MM.1S (cell line): ENCODE measurements around the gene PSMB11.

Source experiments
- DNase-seq: peaks from one replicate; pipeline ENCODE4 v3.0.0-alpha.2; 2015
- H2AFZ ChIP-seq: fragments of 300-600 bp; sonication (generic); 2 replicates; pipeline ENCODE4 v1.6.0; 2016; ENCODE audit warnings: antibody characterized with exemption, low read length
- H3F3A ChIP-seq: fragments of 300-600 bp; sonication (generic); 2 replicates; pipeline ENCODE4 v1.6.1; 2016; ENCODE audit warnings: mild to moderate bottlenecking, antibody characterized with exemption, low read length, moderate library complexity, mixed read lengths; ENCODE audit not compliant: insufficient read depth
- H3K27ac ChIP-seq: fragments of 300-600 bp; sonication (generic); 2 replicates; pipeline ENCODE4 v1.5.1; 2016; ENCODE audit warnings: mild to moderate bottlenecking, low read length
- H3K27me3 ChIP-seq: fragments of 300-600 bp; sonication (generic); replicated peaks from 2 replicates; pipeline ENCODE4 v1.6.0; 2016; ENCODE audit warnings: low read length; ENCODE audit not compliant: insufficient read depth
- H3K36me3 ChIP-seq: fragments of 300-600 bp; sonication (generic); replicated peaks from 2 replicates; pipeline ENCODE4 v1.6.1; 2016; ENCODE audit warnings: mild to moderate bottlenecking, low read length, mixed read lengths; ENCODE audit not compliant: insufficient read depth
- H3K4me1 ChIP-seq: fragments of 300-600 bp; sonication (generic); 2 replicates; pipeline ENCODE4 v1.6.1; 2016; ENCODE audit warnings: low read length, mixed read lengths
- H3K4me2 ChIP-seq: fragments of 300-600 bp; sonication (generic); 2 replicates; pipeline ENCODE4 v1.6.0; 2016; ENCODE audit warnings: low read depth, low read length
- H3K4me3 ChIP-seq: fragments of 300-600 bp; sonication (generic); 2 replicates; pipeline ENCODE4 v1.5.1; 2016; ENCODE audit warnings: low read length, mixed read lengths
- H3K79me2 ChIP-seq: fragments of 300-600 bp; sonication (generic); 2 replicates; pipeline ENCODE4 v1.6.1; 2016; ENCODE audit warnings: mixed run types, low read length, mixed read lengths
- H3K9ac ChIP-seq: fragments of 300-600 bp; sonication (generic); 2 replicates; pipeline ENCODE4 v1.6.1; 2016; ENCODE audit warnings: low read length, mixed read lengths
- H3K9me2 ChIP-seq: fragments of 300-600 bp; sonication (generic); replicated peaks from 2 replicates; pipeline ENCODE4 v1.6.1; 2016; ENCODE audit warnings: mild to moderate bottlenecking, low read length, mixed read lengths; ENCODE audit not compliant: insufficient read depth
- H3K9me3 ChIP-seq: fragments of 300-600 bp; sonication (generic); replicated peaks from 2 replicates; pipeline ENCODE4 v1.6.1; 2016; ENCODE audit warnings: mild to moderate bottlenecking, low read length, mixed read lengths; ENCODE audit not compliant: insufficient read depth
- H4K20me1 ChIP-seq: fragments of 300-600 bp; sonication (generic); 2 replicates; pipeline ENCODE4 v1.6.1; 2016; ENCODE audit warnings: mild to moderate bottlenecking, low read length, moderate library complexity, mixed read lengths; ENCODE audit not compliant: insufficient read depth
- CTCF ChIP-seq: fragments of 300-600 bp; sonication (generic); IDR thresholded peaks from 2 replicates; pipeline ENCODE4 v1.5.1; 2016; ENCODE audit warnings: antibody characterized with exemption, low read length, mixed read lengths
- EZH2 ChIP-seq: fragments of 300-600 bp; sonication (generic); optimal IDR thresholded peaks from 2 replicates; pipeline ENCODE3; 2017; ENCODE audit warnings: low read depth, mild to moderate bottlenecking, antibody characterized with exemption, low read length, mixed read lengths
- EZH2phosphoT487 ChIP-seq: fragments of 300-600 bp; sonication (generic); IDR thresholded peaks from 2 replicates; pipeline ENCODE4 v1.6.1; 2018; ENCODE audit warnings: antibody characterized with exemption, low read length

PSMB11 gene

GRCh38 chr14:23056956-23057756 is 15.1 kb downstream of the PSMB11 start, which contains the start of gene CDH24:
Gene CDH24, minus strand, starts transcription at chr14:23057520. Its CDS starts 1,787 bp downstream, at chr14:23055733.
- Histone ChIP-seq H3K27ac (no peak within 1 kb of the TSS), H3K79me2 (no peaks in the 10 kb centered on the region), H3K9ac (peak within 1 kb of the TSS; percentile 10; the same call in 1 of the 2 replicates), H3K9me3 (no peaks in the 10 kb centered on the region), H3K36me3 (no peaks in the 10 kb centered on the region), H3K9me2 (no peaks in the 10 kb centered on the region), H3K4me1 (no peaks in the 10 kb centered on the region), H3K27me3 (no peaks in the 10 kb centered on the region), H2AFZ (peak within 1 kb of the TSS; percentile 42; the same call in 1 of the 2 replicates), H3F3A (0 out of 2 replicates have a peak, but pooled peaks cover 14% of the 10 kb centered on the region), H3K4me2 (peak within 1 kb of the TSS; percentile 89), H4K20me1 (no peaks in the 10 kb centered on the region), H3K4me3 (peak within 1 kb of the TSS; percentile 56)
- DNase-seq: peak; percentile 61
- TF ChIP-seq CTCF (no peak), EZH2 (no peak), EZH2phosphoT487 (no peak)

GRCh38 chr14:23057757-23058653 is 16.0 kb downstream of the PSMB11 start:
- TF ChIP-seq CTCF (peak; percentile 68), EZH2 (no peak)
- no peaks in the 10 kb centered on the region for H3K9me3 ChIP-seq
- no peaks in the 10 kb centered on the region for H3K27me3 ChIP-seq
- H3K79me2 ChIP-seq: no peaks in the 10 kb centered on the region
- H3F3A ChIP-seq: 0 out of 2 replicates have a peak, but pooled peaks cover 14% of the 10 kb centered on the region
- H3K4me1 ChIP-seq: no peaks in the 10 kb centered on the region
- peak overlapping the region; percentile 79; the same call in 1 of the 2 replicates for H3K4me2 ChIP-seq
- H2AFZ ChIP-seq: no peak overlapping the region
- no peak overlapping the region for H3K27ac ChIP-seq
- H3K36me3 ChIP-seq: no peaks in the 10 kb centered on the region
- H3K9ac ChIP-seq: no peak overlapping the region
- DNase-seq: peak; percentile 69
- H4K20me1 ChIP-seq: no peaks in the 10 kb centered on the region
- no peaks in the 10 kb centered on the region for H3K9me2 ChIP-seq
- peak overlapping the region; percentile 56 for H3K4me3 ChIP-seq

GRCh38 chr14:23058654-23059504 is 16.9 kb downstream of the PSMB11 start:
- Histone ChIP-seq H3K36me3 (no peaks in the 10 kb centered on the region), H3K9ac (no peak overlapping the region), H3K4me3 (no peak overlapping the region), H3K27ac (no peak overlapping the region), H4K20me1 (no peaks in the 10 kb centered on the region), H3K4me2 (no peak overlapping the region), H3K27me3 (no peaks in the 10 kb centered on the region), H3K9me3 (no peaks in the 10 kb centered on the region), H3K4me1 (no peaks in the 10 kb centered on the region), H3F3A (0 out of 2 replicates have a peak, but pooled peaks cover 14% of the 10 kb centered on the region), H3K79me2 (no peaks in the 10 kb centered on the region), H3K9me2 (no peaks in the 10 kb centered on the region), H2AFZ (no peak overlapping the region)
- TF ChIP-seq EZH2 (no peak), CTCF (no peak)
- DNase-seq: no peak
